ENCODE results near the gene CD19.

- TF ChIP-seq, protein P1, sequence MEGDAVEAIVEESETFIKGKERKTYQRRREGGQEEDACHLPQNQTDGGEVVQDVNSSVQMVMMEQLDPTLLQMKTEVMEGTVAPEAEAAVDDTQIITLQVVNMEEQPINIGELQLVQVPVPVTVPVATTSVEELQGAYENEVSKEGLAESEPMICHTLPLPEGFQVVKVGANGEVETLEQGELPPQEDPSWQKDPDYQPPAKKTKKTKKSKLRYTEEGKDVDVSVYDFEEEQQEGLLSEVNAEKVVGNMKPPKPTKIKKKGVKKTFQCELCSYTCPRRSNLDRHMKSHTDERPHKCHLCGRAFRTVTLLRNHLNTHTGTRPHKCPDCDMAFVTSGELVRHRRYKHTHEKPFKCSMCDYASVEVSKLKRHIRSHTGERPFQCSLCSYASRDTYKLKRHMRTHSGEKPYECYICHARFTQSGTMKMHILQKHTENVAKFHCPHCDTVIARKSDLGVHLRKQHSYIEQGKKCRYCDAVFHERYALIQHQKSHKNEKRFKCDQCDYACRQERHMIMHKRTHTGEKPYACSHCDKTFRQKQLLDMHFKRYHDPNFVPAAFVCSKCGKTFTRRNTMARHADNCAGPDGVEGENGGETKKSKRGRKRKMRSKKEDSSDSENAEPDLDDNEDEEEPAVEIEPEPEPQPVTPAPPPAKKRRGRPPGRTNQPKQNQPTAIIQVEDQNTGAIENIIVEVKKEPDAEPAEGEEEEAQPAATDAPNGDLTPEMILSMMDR (optimal IDR thresholded peaks at IDR 0.05 in 1 of 3, IDR thresholded peaks at IDR 0.05 in 1 of 3, conservative IDR thresholded peaks at IDR 0.05 in 1 of 3; ENCODE audit: extremely low read depth in 1 of 3, insufficient read depth in 2 of 3, low read length in 3 of 3), result no peak
- no peak for TF ChIP-seq EZH2 (IDR thresholded peaks at IDR 0.05; ENCODE audit: low read length)
These were observed 33.9 kb upstream of the CD19 start for GRCh38 chr16:28897826-28898225.
